HepG2 (cell line): ENCODE results near the gene TBC1D14. TPM values are rescaled to one million over a fixed set of nuclear protein-coding genes. Genes with fewer than 3 reads are reported as not detected.

Source experiments
- BRCA1 ChIP-seq: sonication (generic); formaldehyde crosslinking; IDR thresholded peaks from 2 replicates; pipeline ENCODE4 v1.4.0; 2020; ENCODE audit warnings: missing genetic modification reagents
- EP300 ChIP-seq, 3 experiments: sonication (generic) in 1 of 3; formaldehyde crosslinking in 1 of 3; IDR thresholded peaks; 2 replicates each; pipeline versions ENCODE4 v1.5.1 to v1.6.1; 2011 to 2020; ENCODE audit warnings: low read depth in 2 of 3, low read length in 2 of 3, borderline replicate concordance in 1 of 3, improper control_type of control experiment in 1 of 3, mild to moderate bottlenecking in 1 of 3, missing genetic modification reagents in 1 of 3, moderate library complexity in 1 of 3
- FOXO1 ChIP-seq: sonication (generic); formaldehyde crosslinking; IDR thresholded peaks from 2 replicates; pipeline ENCODE4 v1.4.0; 2020; ENCODE audit warnings: missing genetic modification reagents
- HDAC1 ChIP-seq: sonication (generic); formaldehyde crosslinking; IDR thresholded peaks from 2 replicates; pipeline ENCODE4 v1.5.1; 2020; ENCODE audit warnings: mild to moderate bottlenecking, missing genetic modification reagents
- MLLT10 ChIP-seq: sonication (generic); formaldehyde crosslinking; IDR thresholded peaks from 2 replicates; pipeline ENCODE4 v1.4.0; 2020; ENCODE audit warnings: missing genetic modification reagents
- NAIF1 ChIP-seq: sonication (generic); formaldehyde crosslinking; IDR thresholded peaks from 2 replicates; pipeline ENCODE4 v1.5.0; 2020; ENCODE audit warnings: mild to moderate bottlenecking, missing genetic modification reagents, borderline replicate concordance
- REL ChIP-seq: sonication (generic); formaldehyde crosslinking; conservative IDR thresholded peaks from 2 replicates; pipeline ENCODE4 v1.8.0; 2022; ENCODE audit warnings: mild to moderate bottlenecking, missing genetic modification reagents, moderate library complexity
- TBL1XR1 ChIP-seq: fragments of 150-350 bp; IDR thresholded peaks from 2 replicates; pipeline ENCODE4 v1.6.1; 2014; ENCODE audit warnings: borderline replicate concordance, low read length; ENCODE audit not compliant: partially characterized antibody
- ZBTB20 ChIP-seq: sonication (generic); formaldehyde crosslinking; IDR thresholded peaks from 2 replicates; pipeline ENCODE4 v1.8.1; 2023; ENCODE audit warnings: missing genetic modification reagents, low read depth, mild to moderate bottlenecking, borderline replicate concordance
- ZFP36L2 ChIP-seq: sonication (generic); formaldehyde crosslinking; IDR thresholded peaks from 2 replicates; pipeline ENCODE4 v1.4.0; 2020; ENCODE audit warnings: missing genetic modification reagents
- ZNF207 ChIP-seq: fragments of 450-650 bp; IDR thresholded peaks from 2 replicates; pipeline ENCODE4 v1.6.1; 2016; ENCODE audit warnings: antibody characterized with exemption, borderline replicate concordance
- ZNF292 ChIP-seq: sonication (generic); formaldehyde crosslinking; IDR thresholded peaks from 2 replicates; pipeline ENCODE4 v1.8.1; 2022; ENCODE audit warnings: mild to moderate bottlenecking, low read depth, missing genetic modification reagents, borderline replicate concordance
- ZNF30 ChIP-seq: sonication (generic); formaldehyde crosslinking; IDR thresholded peaks from 2 replicates; pipeline ENCODE4 v1.5.0; 2020; ENCODE audit warnings: mild to moderate bottlenecking, missing genetic modification reagents
- ZNF331 ChIP-seq: sonication (generic); formaldehyde crosslinking; IDR thresholded peaks from 2 replicates; pipeline ENCODE4 v1.4.0; 2020; ENCODE audit warnings: missing genetic modification reagents
- ZNF468 ChIP-seq: sonication (generic); formaldehyde crosslinking; IDR thresholded peaks from 2 replicates; pipeline ENCODE4 v1.8.0; 2022; ENCODE audit warnings: mild to moderate bottlenecking, moderate library complexity, missing genetic modification reagents
- ZNF550 ChIP-seq: sonication (generic); formaldehyde crosslinking; IDR thresholded peaks from 2 replicates; pipeline ENCODE4 v1.4.0; 2020; ENCODE audit warnings: mild to moderate bottlenecking, missing genetic modification reagents, borderline replicate concordance
- ZNF670 ChIP-seq: sonication (generic); formaldehyde crosslinking; IDR thresholded peaks from 2 replicates; pipeline ENCODE4 v1.8.0; 2022; ENCODE audit warnings: mild to moderate bottlenecking, missing genetic modification reagents, borderline replicate concordance
- ZNF75D ChIP-seq: sonication (generic); formaldehyde crosslinking; IDR thresholded peaks from 2 replicates; pipeline ENCODE4 v1.8.1; 2023; ENCODE audit warnings: missing genetic modification reagents, mild to moderate bottlenecking, borderline replicate concordance
- ZSCAN25 ChIP-seq: sonication (generic); formaldehyde crosslinking; IDR thresholded peaks from 2 replicates; pipeline ENCODE4 v1.8.0; 2022; ENCODE audit warnings: mild to moderate bottlenecking, missing genetic modification reagents
- polyA plus RNA-seq, 8 experiments: library from polyadenylated mRNA; depleted of rRNA in 3 of 8; stranded (reverse) in 7 of 8; unstranded in 1 of 8; fragments of >200 nt; fragmentation: Illumina TruSeq in 4 of 8; extraction: Trizol in 4 of 8; gene quantifications; 2 replicates each; pipeline versions ENCODE4 v1.2.1 to v1.2.3, GENCODE V29; 2011 to 2016; ENCODE audit warnings: low read depth in 4 of 8, missing spikeins in 1 of 8, mixed read lengths in 1 of 8; ENCODE audit not compliant: insufficient read depth in 1 of 8
- total RNA-seq, 5 experiments: library from RNA; depleted of rRNA; stranded (reverse); fragments of >200 nt; fragmentation: Illumina TruSeq; extraction: Trizol; gene quantifications; 2 replicates each; pipeline ENCODE4 v1.2.3, GENCODE V29; 2016; ENCODE audit warnings: low read depth in 1 of 5
- TF ChIP-seq, protein P1 (sequence below): sonication (generic); formaldehyde crosslinking; conservative IDR thresholded peaks from 2 replicates; pipeline ENCODE4 v1.4.0; 2020; ENCODE audit warnings: mild to moderate bottlenecking, missing genetic modification reagents, moderate library complexity
- TF ChIP-seq, protein P2 (sequence below): sonication (generic); formaldehyde crosslinking; conservative IDR thresholded peaks from 2 replicates; pipeline ENCODE4 v1.4.0; 2020; ENCODE audit warnings: missing genetic modification reagents
- TF ChIP-seq, protein P3 (sequence below): IDR thresholded peaks from 2 replicates; pipeline ENCODE4 v1.6.1; 2016; ENCODE audit warnings: low read depth

TBC1D14 gene
- total and polyA plus RNA-seq, 2 of the 13 experiments (the other 11 are each of a cell fraction or from before 2014, with no cell fraction given): 29.5 to 46.5 TPM

DNA sequence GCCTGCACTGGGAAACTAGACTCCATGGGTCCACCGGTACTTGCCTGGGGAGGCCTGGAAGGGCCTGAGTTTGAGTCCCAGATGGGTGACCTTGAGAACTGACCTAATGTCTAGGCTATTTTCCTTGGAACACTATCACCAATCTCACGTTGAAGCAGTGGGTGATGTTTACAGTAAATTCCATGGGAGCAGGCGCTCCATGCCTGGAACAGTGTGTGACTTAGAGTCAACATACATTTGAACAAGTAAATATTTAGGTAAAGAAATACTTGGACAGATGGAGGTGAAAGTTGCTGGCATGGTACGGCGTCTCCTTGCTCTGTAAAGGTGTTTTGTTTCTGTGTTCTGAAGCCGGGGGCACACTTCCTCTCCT lies 47.5 kb downstream of the TBC1D14 start (continued):
- TF ChIP-seq, protein P1, sequence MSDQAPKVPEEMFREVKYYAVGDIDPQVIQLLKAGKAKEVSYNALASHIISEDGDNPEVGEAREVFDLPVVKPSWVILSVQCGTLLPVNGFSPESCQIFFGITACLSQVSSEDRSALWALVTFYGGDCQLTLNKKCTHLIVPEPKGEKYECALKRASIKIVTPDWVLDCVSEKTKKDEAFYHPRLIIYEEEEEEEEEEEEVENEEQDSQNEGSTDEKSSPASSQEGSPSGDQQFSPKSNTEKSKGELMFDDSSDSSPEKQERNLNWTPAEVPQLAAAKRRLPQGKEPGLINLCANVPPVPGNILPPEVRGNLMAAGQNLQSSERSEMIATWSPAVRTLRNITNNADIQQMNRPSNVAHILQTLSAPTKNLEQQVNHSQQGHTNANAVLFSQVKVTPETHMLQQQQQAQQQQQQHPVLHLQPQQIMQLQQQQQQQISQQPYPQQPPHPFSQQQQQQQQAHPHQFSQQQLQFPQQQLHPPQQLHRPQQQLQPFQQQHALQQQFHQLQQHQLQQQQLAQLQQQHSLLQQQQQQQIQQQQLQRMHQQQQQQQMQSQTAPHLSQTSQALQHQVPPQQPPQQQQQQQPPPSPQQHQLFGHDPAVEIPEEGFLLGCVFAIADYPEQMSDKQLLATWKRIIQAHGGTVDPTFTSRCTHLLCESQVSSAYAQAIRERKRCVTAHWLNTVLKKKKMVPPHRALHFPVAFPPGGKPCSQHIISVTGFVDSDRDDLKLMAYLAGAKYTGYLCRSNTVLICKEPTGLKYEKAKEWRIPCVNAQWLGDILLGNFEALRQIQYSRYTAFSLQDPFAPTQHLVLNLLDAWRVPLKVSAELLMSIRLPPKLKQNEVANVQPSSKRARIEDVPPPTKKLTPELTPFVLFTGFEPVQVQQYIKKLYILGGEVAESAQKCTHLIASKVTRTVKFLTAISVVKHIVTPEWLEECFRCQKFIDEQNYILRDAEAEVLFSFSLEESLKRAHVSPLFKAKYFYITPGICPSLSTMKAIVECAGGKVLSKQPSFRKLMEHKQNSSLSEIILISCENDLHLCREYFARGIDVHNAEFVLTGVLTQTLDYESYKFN (CRISPR knock-in tag): peak; percentile 61
- TF ChIP-seq ZNF468: no peak
- TF ChIP-seq ZFP36L2 (CRISPR knock-in tag): no peak
- peak; percentile 79; the same call in 1 of the 2 replicates for TF ChIP-seq ZBTB20 (CRISPR knock-in tag)
- TF ChIP-seq, protein P2, sequence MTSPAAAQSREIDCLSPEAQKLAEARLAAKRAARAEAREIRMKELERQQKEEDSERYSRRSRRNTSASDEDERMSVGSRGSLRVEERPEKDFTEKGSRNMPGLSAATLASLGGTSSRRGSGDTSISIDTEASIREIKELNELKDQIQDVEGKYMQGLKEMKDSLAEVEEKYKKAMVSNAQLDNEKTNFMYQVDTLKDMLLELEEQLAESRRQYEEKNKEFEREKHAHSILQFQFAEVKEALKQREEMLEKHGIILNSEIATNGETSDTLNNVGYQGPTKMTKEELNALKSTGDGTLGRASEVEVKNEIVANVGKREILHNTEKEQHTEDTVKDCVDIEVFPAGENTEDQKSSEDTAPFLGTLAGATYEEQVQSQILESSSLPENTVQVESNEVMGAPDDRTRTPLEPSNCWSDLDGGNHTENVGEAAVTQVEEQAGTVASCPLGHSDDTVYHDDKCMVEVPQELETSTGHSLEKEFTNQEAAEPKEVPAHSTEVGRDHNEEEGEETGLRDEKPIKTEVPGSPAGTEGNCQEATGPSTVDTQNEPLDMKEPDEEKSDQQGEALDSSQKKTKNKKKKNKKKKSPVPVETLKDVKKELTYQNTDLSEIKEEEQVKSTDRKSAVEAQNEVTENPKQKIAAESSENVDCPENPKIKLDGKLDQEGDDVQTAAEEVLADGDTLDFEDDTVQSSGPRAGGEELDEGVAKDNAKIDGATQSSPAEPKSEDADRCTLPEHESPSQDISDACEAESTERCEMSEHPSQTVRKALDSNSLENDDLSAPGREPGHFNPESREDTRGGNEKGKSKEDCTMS (CRISPR knock-in tag): no peak
- no peak for TF ChIP-seq TBL1XR1
- no peak for TF ChIP-seq NAIF1 (CRISPR knock-in tag)
- no peak for TF ChIP-seq ZNF30 (CRISPR knock-in tag)
- no peak for TF ChIP-seq ZSCAN25
- no peak for TF ChIP-seq ZNF331 (CRISPR knock-in tag)
- TF ChIP-seq ZNF75D (CRISPR knock-in tag): no peak
- TF ChIP-seq MLLT10: no peak
- no peak for TF ChIP-seq ZNF292 (CRISPR knock-in tag)
- TF ChIP-seq, protein P3, sequence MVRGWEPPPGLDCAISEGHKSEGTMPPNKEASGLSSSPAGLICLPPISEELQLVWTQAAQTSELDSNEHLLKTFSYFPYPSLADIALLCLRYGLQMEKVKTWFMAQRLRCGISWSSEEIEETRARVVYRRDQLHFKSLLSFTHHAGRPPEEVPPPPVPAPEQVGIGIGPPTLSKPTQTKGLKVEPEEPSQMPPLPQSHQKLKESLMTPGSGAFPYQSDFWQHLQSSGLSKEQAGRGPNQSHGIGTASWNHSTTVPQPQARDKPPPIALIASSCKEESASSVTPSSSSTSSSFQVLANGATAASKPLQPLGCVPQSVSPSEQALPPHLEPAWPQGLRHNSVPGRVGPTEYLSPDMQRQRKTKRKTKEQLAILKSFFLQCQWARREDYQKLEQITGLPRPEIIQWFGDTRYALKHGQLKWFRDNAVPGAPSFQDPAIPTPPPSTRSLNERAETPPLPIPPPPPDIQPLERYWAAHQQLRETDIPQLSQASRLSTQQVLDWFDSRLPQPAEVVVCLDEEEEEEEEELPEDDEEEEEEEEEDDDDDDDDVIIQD (CRISPR knock-in tag): 0 out of 2 replicates have a peak, but pooled peaks have one; percentile 31
- TF ChIP-seq EP300 (IDR thresholded peaks at IDR 0.05; ENCODE audit: low read depth in 2 of 2, low read length in 2 of 2): peak in 1 of 2 experiments; percentile 59; a peak in 1 of 4 replicates
- TF ChIP-seq EP300 (CRISPR knock-in tag; IDR thresholded peaks at IDR 0.05; ENCODE audit: borderline replicate concordance): no peak
- TF ChIP-seq ZNF670 (CRISPR knock-in tag): peak; percentile 27; the same call in 1 of the 2 replicates
- no peak for TF ChIP-seq REL (CRISPR knock-in tag)
- peak; percentile 42; the same call in 1 of the 2 replicates for TF ChIP-seq HDAC1
- TF ChIP-seq ZNF207: no peak
- TF ChIP-seq FOXO1 (CRISPR knock-in tag): peak; percentile 71; the same call in 1 of the 2 replicates
- no peak for TF ChIP-seq ZNF550 (CRISPR knock-in tag)
- no peak for TF ChIP-seq BRCA1 (CRISPR knock-in tag)
